Spinal cord (tissue), 10 donors: ENCODE data around the gene SLMAP. TPM values are rescaled to one million over a fixed set of nuclear protein-coding genes. Genes with fewer than 3 reads are reported as not detected.

ENCODE experiments used
- DNase-seq, 6 donors: peaks; one replicate each; pipeline versions ENCODE4 v3.0.0 to v3.0.0-alpha.2; 2013 to 2015; ENCODE audit warnings: low spot score in 6 of 6, low read depth in 4 of 6
- H3K27ac ChIP-seq: one replicate; pipeline ENCODE4 v1.5.1; 2013; ENCODE audit warnings: low read depth, low read length, control low read depth
- H3K27me3 ChIP-seq: one replicate; pipeline ENCODE4 v1.6.1; 2013; ENCODE audit warnings: low read length; ENCODE audit not compliant: control insufficient read depth, insufficient read depth
- H3K36me3 ChIP-seq: one replicate; pipeline ENCODE4 v1.6.1; 2013; ENCODE audit warnings: low read length; ENCODE audit not compliant: control insufficient read depth, insufficient read depth
- H3K4me1 ChIP-seq: one replicate; pipeline ENCODE4 v1.6.1; 2013; ENCODE audit warnings: low read length; ENCODE audit not compliant: control insufficient read depth, insufficient read depth
- H3K4me3 ChIP-seq: one replicate; pipeline ENCODE4 v1.5.1; 2013; ENCODE audit warnings: low read depth, low read length, control low read depth
- H3K9me3 ChIP-seq: one replicate; pipeline ENCODE4 v1.6.1; 2013; ENCODE audit warnings: low read length; ENCODE audit not compliant: control insufficient read depth, insufficient read depth
- WGBS: methylation state at CpG from one replicate; pipeline ENCODE4 v1.1.5; 2013; ENCODE audit warnings: missing lambda C conversion rate; ENCODE audit not compliant: insufficient coverage; 5-methylcytosine and 5-hydroxymethylcytosine counted together
- polyA plus RNA-seq, 2 donors: library from polyadenylated mRNA; unstranded; fragments of 120-200 nt; gene quantifications; one replicate each; pipeline ENCODE4 v1.2.1, GENCODE V29; 2013; ENCODE audit not compliant: insufficient read length in 2 of 2
- total RNA-seq, 2 donors: library from RNA; depleted of rRNA in 1 of 2; stranded (reverse); fragments of 120-200 nt in 1 of 2; fragments of >200 nt in 1 of 2; gene quantifications; one replicate each; pipeline versions ENCODE4 v1.2.3 to v1.2.4, GENCODE V29; 2013 to 2014
- donor health status: healthy.

SLMAP gene
- total and polyA plus RNA-seq, 4 donors: 36.3 to 80.9 (median 40.6) TPM

DNA sequence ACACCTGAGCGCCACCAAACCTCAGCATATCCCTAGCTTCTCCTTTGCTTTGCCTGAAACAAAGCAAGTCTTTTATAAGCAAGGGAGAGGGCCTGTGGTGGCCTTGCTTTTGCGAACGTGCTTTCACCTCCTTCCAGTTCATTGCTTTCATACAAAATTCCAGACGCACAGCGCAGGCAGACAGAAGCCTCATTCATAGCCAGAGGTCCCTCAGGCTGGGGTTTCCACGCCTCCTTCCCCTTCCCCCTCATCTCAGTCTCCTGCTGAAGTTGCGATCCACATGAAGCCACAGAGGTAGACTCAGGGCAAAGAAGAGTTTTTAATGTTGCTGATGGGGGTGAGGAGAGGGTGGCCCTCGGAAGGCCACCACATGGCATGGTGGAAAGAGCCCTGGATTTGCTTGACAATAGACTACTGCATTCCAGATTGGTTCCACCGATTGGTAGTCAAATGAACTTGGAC, 192.7 kb downstream of the SLMAP start:
- H3K27ac ChIP-seq: peak overlapping the region; percentile 83
- H3K4me1 ChIP-seq: peaks cover 41% of the 10 kb centered on the region
- no peak overlapping the region for H3K4me3 ChIP-seq
- no peaks in the 10 kb centered on the region for H3K9me3 ChIP-seq
- DNase-seq: peak in 3 of 6 donors; percentile 23 to 71 (median 58)
- WGBS: 61% methylated on average over 5 of the region's 9 CpGs
- no peaks in the 10 kb centered on the region for H3K36me3 ChIP-seq
- H3K27me3 ChIP-seq: no peaks in the 10 kb centered on the region

DNA sequence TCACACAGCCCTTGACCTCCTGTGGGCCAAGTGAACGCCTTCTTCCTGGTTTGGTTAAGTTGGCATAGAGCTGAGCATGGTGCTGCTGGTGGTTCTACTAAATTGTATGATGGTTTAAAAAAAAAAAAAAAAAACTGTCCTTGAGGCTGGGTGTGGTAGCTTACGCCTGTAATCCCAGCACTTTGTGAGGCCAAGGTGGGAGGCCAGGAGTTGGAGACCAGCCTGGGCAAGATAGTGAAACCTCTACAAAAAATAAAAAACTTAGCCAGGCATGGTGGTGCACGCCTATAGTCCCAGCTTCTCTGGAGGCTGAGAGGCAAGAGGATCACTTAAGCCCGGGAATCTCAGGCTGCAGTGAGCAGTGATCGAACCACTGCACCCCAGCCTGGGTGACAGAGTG, 193.2 kb downstream of the SLMAP start:
- H3K9me3 ChIP-seq: no peaks in the 10 kb centered on the region
- H3K27ac ChIP-seq: peak overlapping the region; percentile 83
- H3K4me1 ChIP-seq: peaks cover 41% of the 10 kb centered on the region
- no peaks in the 10 kb centered on the region for H3K27me3 ChIP-seq
- DNase-seq: no peak
- 93% methylated on average over 4 of the region's 5 CpGs for WGBS
- H3K36me3 ChIP-seq: no peaks in the 10 kb centered on the region
- H3K4me3 ChIP-seq: no peak overlapping the region

DNA sequence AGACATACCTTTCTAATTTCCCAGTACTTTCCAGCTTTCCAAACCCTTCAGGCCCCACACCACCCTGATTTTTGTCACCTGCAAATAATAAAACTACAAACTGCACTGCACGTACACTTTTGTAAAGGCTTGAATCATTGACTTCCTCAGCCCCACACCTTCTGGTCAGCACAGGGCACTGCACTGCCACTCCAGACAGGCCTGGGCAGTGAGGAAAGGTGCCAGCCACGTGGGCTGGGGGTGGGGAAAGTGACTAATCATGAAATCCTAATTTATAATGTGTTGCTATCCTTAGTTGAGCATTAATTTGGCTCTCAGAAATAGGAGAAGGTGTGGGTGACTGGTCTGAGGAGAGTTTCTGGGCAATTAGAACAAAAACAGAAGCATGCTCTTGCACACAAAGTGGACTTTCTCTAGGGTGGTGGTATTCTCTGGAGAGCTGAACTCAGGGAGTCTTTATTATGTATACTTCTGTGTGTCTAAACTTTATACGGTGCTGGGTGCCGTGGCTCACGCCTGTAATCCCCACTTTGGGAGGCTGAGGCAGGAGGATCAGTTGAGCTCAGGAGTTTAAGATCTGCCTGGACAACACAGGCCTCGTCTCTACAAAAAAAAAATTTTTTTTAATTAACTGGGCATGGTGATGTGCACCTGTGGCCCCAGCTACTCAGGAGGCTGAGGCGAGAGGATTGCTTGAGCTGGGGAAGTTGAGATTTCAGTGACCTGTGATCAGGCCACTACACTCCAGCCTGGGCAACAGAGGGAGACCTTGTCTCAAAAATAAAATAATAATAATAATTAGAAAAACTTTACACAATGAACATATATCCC, 193.9 kb downstream of the SLMAP start:
- Histone ChIP-seq H3K4me3 (no peak overlapping the region), H3K27ac (no peak overlapping the region), H3K27me3 (no peaks in the 10 kb centered on the region), H3K4me1 (peaks cover 41% of the 10 kb centered on the region), H3K9me3 (no peaks in the 10 kb centered on the region), H3K36me3 (no peaks in the 10 kb centered on the region)
- 91% methylated on average over 4 of the region's 7 CpGs for WGBS
- no peak for DNase-seq

DNA sequence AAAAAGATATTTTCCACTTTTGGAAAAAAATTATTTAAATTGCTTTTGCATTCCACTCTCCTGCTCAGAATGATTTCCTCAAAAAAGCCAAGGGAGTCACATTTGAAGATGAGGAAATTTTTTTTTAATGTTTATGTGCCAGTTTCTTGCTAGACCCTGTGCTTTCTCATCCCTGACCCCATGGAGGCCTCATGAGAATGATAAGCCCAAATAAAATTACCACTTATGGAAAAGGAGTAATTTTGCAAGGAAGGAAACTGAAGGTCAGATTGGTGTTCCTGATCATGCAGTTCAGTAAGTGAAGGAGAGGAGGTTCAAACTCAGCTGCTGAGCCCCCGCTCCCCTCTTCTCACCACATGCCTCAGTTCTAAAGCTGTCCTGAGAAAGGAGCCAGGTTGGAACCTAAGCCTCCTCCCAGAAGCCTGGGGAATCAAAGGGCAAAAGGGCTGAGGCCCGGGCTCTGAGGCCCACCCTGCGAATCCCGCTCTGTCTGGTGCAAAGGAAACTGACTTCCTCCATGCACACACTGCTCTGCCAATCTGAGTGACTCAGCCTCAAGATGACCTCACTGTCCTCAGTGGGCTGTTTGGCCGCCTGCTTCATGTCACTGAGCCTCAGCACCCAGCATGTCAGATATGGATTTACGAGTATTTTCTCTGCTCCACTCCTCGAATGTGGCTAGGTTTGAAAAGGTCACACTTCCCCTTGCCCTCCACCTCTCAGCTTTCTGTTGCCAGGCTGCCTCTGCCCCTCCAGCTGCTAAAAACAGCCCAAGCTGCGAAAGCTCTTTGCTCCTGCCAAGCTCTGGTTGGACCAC, 195.2 kb downstream of the SLMAP start:
- Histone ChIP-seq H3K9me3 (no peaks in the 10 kb centered on the region), H3K27me3 (no peaks in the 10 kb centered on the region), H3K27ac (peak overlapping the region; percentile 35), H3K4me3 (no peak overlapping the region), H3K36me3 (no peaks in the 10 kb centered on the region), H3K4me1 (peaks cover 41% of the 10 kb centered on the region)
- DNase-seq: no peak
- 61% methylated on average over 8 of the region's 8 CpGs for WGBS

DNA sequence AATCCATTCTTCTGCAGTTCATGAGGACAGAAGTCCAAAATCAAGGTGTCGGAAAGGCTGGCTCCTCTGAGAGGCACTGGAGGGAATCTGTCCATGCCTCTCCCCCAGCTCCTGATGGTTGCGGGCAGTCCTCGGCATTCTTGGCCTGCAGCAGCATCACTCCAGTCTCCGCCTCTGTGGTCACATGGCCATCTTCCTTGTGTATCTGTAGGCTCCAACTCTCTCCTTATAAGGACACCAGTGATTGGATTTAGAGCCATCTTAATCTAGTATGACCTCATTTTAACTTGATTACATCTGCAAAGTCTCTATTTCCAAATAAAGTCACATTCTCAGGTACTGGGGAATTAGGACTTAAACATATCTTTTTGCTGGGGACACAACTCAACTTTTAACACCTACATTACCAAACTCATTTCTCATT, 196.1 kb downstream of the SLMAP start:
- H3K9me3 ChIP-seq: no peaks in the 10 kb centered on the region
- H3K4me3 ChIP-seq: no peak overlapping the region
- 61% methylated on average over 3 of the region's 4 CpGs for WGBS
- H3K4me1 ChIP-seq: peaks cover 41% of the 10 kb centered on the region
- peak in 3 of 6 donors; percentile 15 to 54 (median 51) for DNase-seq
- H3K27ac ChIP-seq: no peak overlapping the region
- no peaks in the 10 kb centered on the region for H3K36me3 ChIP-seq
- H3K27me3 ChIP-seq: no peaks in the 10 kb centered on the region

DNA sequence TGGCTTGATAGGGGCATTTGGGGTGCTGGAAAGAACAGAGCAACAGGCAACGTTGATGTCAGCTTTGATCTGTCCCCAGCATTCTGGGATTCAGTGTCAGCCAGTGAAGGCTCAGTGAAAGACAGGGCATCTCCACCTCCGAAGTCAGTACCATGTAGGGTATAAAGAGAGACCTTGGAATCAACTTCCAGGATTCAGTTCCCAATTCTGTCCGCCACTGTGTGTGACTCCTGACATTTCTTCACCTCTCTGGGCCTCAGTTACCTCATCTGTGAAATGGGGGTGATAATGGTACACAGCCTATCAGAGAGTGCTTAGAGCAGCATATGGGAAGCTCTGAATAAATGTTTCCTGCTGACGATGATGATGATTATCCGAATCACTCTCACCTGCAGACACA, 196.5 kb downstream of the SLMAP start:
- Histone ChIP-seq H3K9me3 (no peaks in the 10 kb centered on the region), H3K27me3 (no peaks in the 10 kb centered on the region), H3K36me3 (no peaks in the 10 kb centered on the region), H3K4me3 (no peak overlapping the region), H3K27ac (no peak overlapping the region), H3K4me1 (peaks cover 40% of the 10 kb centered on the region)
- DNase-seq: no peak
- WGBS: 100% methylated on average over 1 of the region's 5 CpGs

DNA sequence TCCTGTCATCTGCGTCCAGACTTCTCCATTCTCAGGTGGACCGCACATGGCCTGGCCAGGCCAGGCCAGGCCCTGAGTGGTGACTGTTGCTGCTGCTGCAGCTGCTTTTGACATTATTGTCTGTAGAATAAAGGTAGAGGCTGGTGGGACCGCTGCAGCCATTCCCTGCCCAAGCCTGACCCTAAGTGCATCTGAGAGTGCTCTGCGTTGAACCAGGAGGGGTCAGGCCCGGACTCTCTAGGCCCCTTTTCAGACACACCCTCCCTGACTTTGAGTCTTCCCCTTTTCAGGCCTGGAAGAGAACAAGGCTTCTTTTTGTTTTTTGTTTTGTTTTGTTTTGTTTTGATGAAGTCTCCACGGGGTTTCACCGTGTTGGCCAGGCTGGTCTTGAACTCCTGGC, 197.5 kb downstream of the SLMAP start:
- DNase-seq: no peak
- Histone ChIP-seq H3K4me3 (no peak overlapping the region), H3K36me3 (no peaks in the 10 kb centered on the region), H3K9me3 (no peaks in the 10 kb centered on the region), H3K4me1 (peaks cover 30% of the 10 kb centered on the region), H3K27me3 (no peaks in the 10 kb centered on the region), H3K27ac (no peak overlapping the region)
- 80% methylated on average over 5 of the region's 7 CpGs for WGBS

DNA sequence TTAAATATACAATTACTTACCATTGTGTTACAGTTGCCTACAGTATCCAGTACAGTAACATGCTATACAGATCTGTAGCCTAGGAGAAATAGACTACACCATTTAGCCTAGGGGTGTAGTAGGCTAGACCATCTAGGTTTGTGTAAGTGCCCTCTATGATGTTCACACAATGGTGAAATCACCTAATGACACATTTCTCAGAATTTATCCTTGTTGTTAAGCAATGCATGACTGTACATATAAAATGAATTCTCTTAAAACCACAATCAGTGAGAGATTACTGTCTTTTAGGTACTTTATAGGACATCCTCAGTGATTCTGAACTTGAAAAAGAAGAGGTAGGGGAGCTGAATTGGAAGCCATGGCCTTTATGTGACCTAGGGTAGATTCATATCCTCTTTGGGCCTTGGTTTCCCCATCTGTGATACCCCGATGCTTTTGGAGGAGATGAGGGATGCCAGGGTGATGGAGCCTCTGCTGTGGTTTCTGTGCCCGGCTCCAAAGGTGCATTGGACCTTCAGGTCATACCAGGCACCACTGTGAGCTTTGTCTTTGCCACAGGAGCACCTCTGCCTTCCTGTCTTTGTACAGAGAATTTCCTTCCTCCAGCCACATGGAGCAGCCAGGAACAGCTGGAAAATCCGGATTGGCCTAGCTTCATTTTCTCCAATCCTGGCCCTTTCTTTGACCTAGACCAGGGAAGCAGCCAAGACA, 200.2 kb downstream of the SLMAP start:
- Histone ChIP-seq H3K4me3 (no peak overlapping the region), H3K4me1 (peaks cover 28% of the 10 kb centered on the region), H3K27me3 (no peaks in the 10 kb centered on the region), H3K9me3 (no peaks in the 10 kb centered on the region), H3K36me3 (no peaks in the 10 kb centered on the region), H3K27ac (no peak overlapping the region)
- 71% methylated on average over 3 of the region's 3 CpGs for WGBS
- DNase-seq: no peak

DNA sequence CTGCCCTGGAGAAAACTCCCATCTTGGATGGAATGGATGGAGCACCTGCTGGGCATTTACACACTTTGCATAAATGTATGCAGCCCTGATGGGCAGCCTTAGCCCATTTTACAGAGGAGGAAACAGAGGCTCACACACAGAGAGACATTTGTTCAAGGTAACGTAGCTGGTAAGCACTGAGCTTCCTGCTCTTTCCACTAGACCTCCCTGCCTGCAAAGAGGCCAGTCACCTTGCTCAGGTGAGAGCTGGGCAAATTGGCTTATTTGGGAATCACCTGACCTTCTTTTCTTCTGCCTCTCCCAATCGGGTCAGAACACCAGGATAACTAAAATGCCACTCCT, 200.7 kb downstream of the SLMAP start:
- 92% methylated on average over 1 of the region's 2 CpGs for WGBS
- no peak overlapping the region for H3K27ac ChIP-seq

More for the DNA sequence above, 200.7 kb downstream of the SLMAP start:
- H3K27me3 ChIP-seq: no peaks in the 10 kb centered on the region
- H3K9me3 ChIP-seq: no peaks in the 10 kb centered on the region
- no peak overlapping the region for H3K4me3 ChIP-seq
- DNase-seq: no peak
- no peaks in the 10 kb centered on the region for H3K36me3 ChIP-seq
- H3K4me1 ChIP-seq: peaks cover 23% of the 10 kb centered on the region
